ENCODE results near the gene CELSR1. TPM values are rescaled to one million over a fixed set of nuclear protein-coding genes. Genes with fewer than 3 reads are reported as not detected.

CELSR1 gene
- total and polyA plus RNA-seq, 3 experiments from 2014 or later = 0.15 to 0.33 (median 0.30) TPM

DNA sequence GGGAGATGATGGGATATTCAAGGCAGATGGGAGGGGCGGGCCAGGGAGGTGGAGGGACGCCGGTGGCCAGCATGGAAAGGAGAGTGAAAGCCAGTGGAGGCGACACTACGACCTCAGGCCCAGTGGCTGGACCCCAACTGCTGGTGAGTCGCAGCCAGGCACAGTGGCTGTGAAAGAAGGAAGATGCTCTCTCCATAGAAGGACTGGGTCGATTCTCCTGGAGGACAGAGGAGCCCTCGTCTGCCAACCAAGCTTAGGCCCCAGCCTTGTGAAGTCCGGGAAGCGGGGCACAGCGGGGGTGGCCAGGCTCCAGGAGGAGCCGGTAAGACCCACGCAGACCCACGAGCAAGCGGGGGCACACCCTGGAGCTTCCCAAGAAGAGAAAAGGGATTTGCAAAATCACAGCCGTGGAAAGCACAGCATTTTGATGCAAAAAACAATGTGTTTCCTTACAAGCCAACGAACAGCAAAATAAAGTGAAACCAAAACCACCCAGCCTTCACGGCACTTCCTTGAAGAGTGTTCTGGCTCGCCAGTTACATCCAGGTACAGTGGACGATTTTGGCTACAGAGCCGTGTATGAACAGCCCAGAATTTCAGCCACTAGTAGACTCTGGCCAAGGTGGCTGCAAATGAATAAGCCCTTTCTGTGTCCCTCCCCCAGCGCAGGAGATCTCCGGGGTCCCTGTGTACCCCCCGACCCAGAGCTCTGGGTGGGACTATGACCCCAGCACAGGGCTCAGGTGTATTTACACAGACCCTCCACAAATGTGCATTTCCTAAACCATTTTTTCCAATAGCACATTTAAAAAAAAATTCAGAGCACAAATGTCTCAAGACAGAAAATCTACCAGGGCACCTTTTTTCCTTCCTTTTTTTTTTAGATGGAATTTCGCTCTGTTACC is 105.0 kb downstream of the CELSR1 start:
- Histone ChIP-seq H3K36me3 (ENCODE audit: insufficient read depth, low read length) (no peaks in the 10 kb centered on the region), H3K9me3 (ENCODE audit: low read length) (no peaks in the 10 kb centered on the region), H3K4me1 (ENCODE audit: insufficient read depth, low read length) (peaks cover 12% of the 10 kb centered on the region), H3K27me3 (ENCODE audit: insufficient read depth, low read length, poor library complexity, severe bottlenecking) (no peaks in the 10 kb centered on the region), H3K27ac (ENCODE audit: low read depth, low read length) (peak overlapping the region; percentile 55), H3K4me3 (ENCODE audit: low read length) (peak overlapping the region; percentile 94)
- DNase-seq = peak; percentile 7 to 56 (median 43)
- Mint-ChIP-seq H3K36me3 (peaks cover 0 to 4% (median 1%) of the 10 kb centered on the region in 3 donors), H3K4me3 (peak overlapping the region; percentile 84 to 95 (median 89)), H3K27ac (peak overlapping the region; percentile 35 to 98 (median 96)), H3K27me3 (no peaks in the 10 kb centered on the region), H3K4me1 (peaks cover 10 to 20% (median 12%) of the 10 kb centered on the region in 3 donors), H3K9me3 (no peaks in the 10 kb centered on the region)
- POLR2A ChIA-PET = no interaction called here
- CTCF ChIA-PET = interaction anchor here (1.5 kb wide), 1 partner anchor 426 kb away, joined by 3 read pairs; no protein-coding TSS in a partner anchor

- ChIA-PET POLR2A (no interaction called here), CTCF (interaction anchor here (1.5 kb wide), 1 partner anchor 425 kb away, joined by 3 read pairs; no protein-coding TSS in a partner anchor)
- H3K27ac ChIP-seq (ENCODE audit: low read depth, low read length) = no peak overlapping the region
- Mint-ChIP-seq H3K27ac (peak overlapping the region in 5 of 8 donors; percentile 50 to 98 (median 96)), H3K27me3 (no peaks in the 10 kb centered on the region), H3K9me3 (no peaks in the 10 kb centered on the region), H3K36me3 (peaks cover 0 to 4% (median 1%) of the 10 kb centered on the region in 3 donors), H3K4me1 (peaks cover 11 to 21% (median 20%) of the 10 kb centered on the region in 3 donors), H3K4me3 (peak overlapping the region in 6 of 7 donors; percentile 31 to 93 (median 88))
- H3K36me3 ChIP-seq (ENCODE audit: insufficient read depth, low read length) = no peaks in the 10 kb centered on the region
- no peaks in the 10 kb centered on the region for H3K27me3 ChIP-seq (ENCODE audit: insufficient read depth, low read length, poor library complexity, severe bottlenecking)
- no peak overlapping the region for H3K4me3 ChIP-seq (ENCODE audit: low read length)
- no peaks in the 10 kb centered on the region for H3K9me3 ChIP-seq (ENCODE audit: low read length)
- peaks cover 12% of the 10 kb centered on the region for H3K4me1 ChIP-seq (ENCODE audit: insufficient read depth, low read length)
- DNase-seq = no peak
These were observed 106.2 kb downstream of the CELSR1 start for GRCh38 chr22:46430961-46431838.

GRCh38 chr22:46429325-46429853 is 108.0 kb downstream of the CELSR1 start:
- Mint-ChIP-seq H3K9me3 (peaks cover 0 to 4% (median 0%) of the 10 kb centered on the region in 5 donors), H3K27ac (no peak overlapping the region)
- CTCF ChIA-PET = no interaction called here

GRCh38 chr22:46428602-46429324 is 108.7 kb downstream of the CELSR1 start:
- Histone ChIP-seq H3K27me3 (ENCODE audit: insufficient read depth, low read length, poor library complexity, severe bottlenecking) (no peaks in the 10 kb centered on the region), H3K4me3 (ENCODE audit: low read length) (no peak overlapping the region), H3K27ac (ENCODE audit: low read depth, low read length) (no peak overlapping the region), H3K9me3 (ENCODE audit: low read length) (no peaks in the 10 kb centered on the region), H3K36me3 (ENCODE audit: insufficient read depth, low read length) (no peaks in the 10 kb centered on the region), H3K4me1 (ENCODE audit: insufficient read depth, low read length) (peaks cover 12% of the 10 kb centered on the region)
- CTCF ChIA-PET = no interaction called here
- Mint-ChIP-seq H3K27me3 (peaks cover 0 to 2% of the 10 kb centered on the region in 2 donors), H3K9me3 (peaks cover 0 to 4% (median 0%) of the 10 kb centered on the region in 5 donors), H3K4me3 (no peak overlapping the region), H3K36me3 (peaks cover 0 to 4% (median 1%) of the 10 kb centered on the region in 3 donors), H3K27ac (no peak overlapping the region), H3K4me1 (peaks cover 21 to 31% (median 28%) of the 10 kb centered on the region in 3 donors)
- no peak for DNase-seq
- POLR2A ChIA-PET = no interaction called here

More at GRCh38 chr22:46429325-46429853, 108.0 kb downstream of the CELSR1 start:
- no peak overlapping the region for H3K27ac ChIP-seq (ENCODE audit: low read depth, low read length)
- peaks cover 23 to 34% (median 28%) of the 10 kb centered on the region in 3 donors for H3K4me1 Mint-ChIP-seq
- peaks cover 0 to 2% of the 10 kb centered on the region in 2 donors for H3K27me3 Mint-ChIP-seq
- H3K36me3 ChIP-seq (ENCODE audit: insufficient read depth, low read length) = no peaks in the 10 kb centered on the region
- peaks cover 12% of the 10 kb centered on the region for H3K4me1 ChIP-seq (ENCODE audit: insufficient read depth, low read length)
- no peak overlapping the region for H3K4me3 ChIP-seq (ENCODE audit: low read length)
- H3K27me3 ChIP-seq (ENCODE audit: insufficient read depth, low read length, poor library complexity, severe bottlenecking) = no peaks in the 10 kb centered on the region
- DNase-seq = no peak
- H3K9me3 ChIP-seq (ENCODE audit: low read length) = no peaks in the 10 kb centered on the region
- POLR2A ChIA-PET = no interaction called here
- H3K4me3 Mint-ChIP-seq = no peak overlapping the region
- H3K36me3 Mint-ChIP-seq = peaks cover 0 to 4% (median 1%) of the 10 kb centered on the region in 3 donors

GRCh38 chr22:46428171-46428570 is 109.2 kb downstream of the CELSR1 start:
- Mint-ChIP-seq H3K4me1 (peaks cover 21 to 30% (median 28%) of the 10 kb centered on the region in 3 donors), H3K4me3 (no peak overlapping the region), H3K36me3 (peaks cover 0 to 4% (median 1%) of the 10 kb centered on the region in 3 donors), H3K27me3 (peaks cover 0 to 2% of the 10 kb centered on the region in 2 donors), H3K27ac (no peak overlapping the region), H3K9me3 (peaks cover 0 to 4% (median 0%) of the 10 kb centered on the region in 5 donors)
- ChIA-PET POLR2A (no interaction called here), CTCF (no interaction called here)
- Histone ChIP-seq H3K9me3 (ENCODE audit: low read length) (no peaks in the 10 kb centered on the region), H3K4me3 (ENCODE audit: low read length) (no peak overlapping the region), H3K4me1 (ENCODE audit: insufficient read depth, low read length) (peaks cover 12% of the 10 kb centered on the region), H3K36me3 (ENCODE audit: insufficient read depth, low read length) (no peaks in the 10 kb centered on the region), H3K27me3 (ENCODE audit: insufficient read depth, low read length, poor library complexity, severe bottlenecking) (no peaks in the 10 kb centered on the region), H3K27ac (ENCODE audit: low read depth, low read length) (no peak overlapping the region)
- no peak for DNase-seq

DNA sequence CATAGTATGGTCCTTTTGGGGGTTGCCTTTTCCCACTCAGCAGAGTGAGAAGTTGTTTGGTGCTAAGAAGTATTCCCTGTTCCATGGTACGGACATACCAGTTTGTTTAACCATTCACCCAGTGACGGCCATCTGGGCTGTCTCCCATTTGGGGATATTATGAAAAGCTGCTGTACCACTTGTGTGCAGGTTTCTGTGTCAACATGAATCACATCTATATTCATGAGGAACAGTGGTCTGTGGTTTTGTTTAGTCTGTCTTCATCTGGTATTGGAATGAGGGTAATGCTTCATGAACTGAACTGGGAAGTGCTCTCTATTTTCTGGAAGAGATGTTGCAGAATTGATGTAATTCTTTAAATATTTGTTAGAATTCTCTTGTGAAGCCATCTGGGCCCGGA is 112.4 kb downstream of the CELSR1 start:
- no peaks in the 10 kb centered on the region for H3K27me3 ChIP-seq (ENCODE audit: insufficient read depth, low read length, poor library complexity, severe bottlenecking)
- no peaks in the 10 kb centered on the region for H3K4me1 ChIP-seq (ENCODE audit: insufficient read depth, low read length)
- CTCF ChIA-PET = no interaction called here
- no peak overlapping the region for H3K4me3 ChIP-seq (ENCODE audit: low read length)
- Mint-ChIP-seq H3K36me3 (no peaks in the 10 kb centered on the region), H3K4me1 (peaks cover 16 to 21% (median 17%) of the 10 kb centered on the region in 3 donors), H3K27ac (peak overlapping the region in 1 of 8 donors; percentile 25), H3K27me3 (peaks cover 0 to 2% of the 10 kb centered on the region in 2 donors), H3K9me3 (peaks cover 0 to 4% (median 0%) of the 10 kb centered on the region in 5 donors), H3K4me3 (no peak overlapping the region)
- no peak overlapping the region for H3K27ac ChIP-seq (ENCODE audit: low read depth, low read length)
- no peaks in the 10 kb centered on the region for H3K9me3 ChIP-seq (ENCODE audit: low read length)
- no peaks in the 10 kb centered on the region for H3K36me3 ChIP-seq (ENCODE audit: insufficient read depth, low read length)
- POLR2A ChIA-PET = no interaction called here
- no peak for DNase-seq

GRCh38 chr22:46424496-46424895 is 112.9 kb downstream of the CELSR1 start:
- peaks cover 16 to 21% (median 17%) of the 10 kb centered on the region in 3 donors for H3K4me1 Mint-ChIP-seq
- no peaks in the 10 kb centered on the region for H3K36me3 ChIP-seq (ENCODE audit: insufficient read depth, low read length)
- no peak overlapping the region for H3K4me3 Mint-ChIP-seq
- ChIA-PET CTCF (no interaction called here), POLR2A (no interaction called here)
- no peak overlapping the region for H3K27ac ChIP-seq (ENCODE audit: low read depth, low read length)
- no peak for DNase-seq
- no peak overlapping the region for H3K4me3 ChIP-seq (ENCODE audit: low read length)
- no peaks in the 10 kb centered on the region for H3K36me3 Mint-ChIP-seq
- H3K9me3 Mint-ChIP-seq = peaks cover 0 to 4% (median 0%) of the 10 kb centered on the region in 5 donors
- peak overlapping the region in 1 of 8 donors; percentile 17 for H3K27ac Mint-ChIP-seq
- H3K9me3 ChIP-seq (ENCODE audit: low read length) = no peaks in the 10 kb centered on the region
- peaks cover 0 to 2% of the 10 kb centered on the region in 2 donors for H3K27me3 Mint-ChIP-seq
- no peaks in the 10 kb centered on the region for H3K4me1 ChIP-seq (ENCODE audit: insufficient read depth, low read length)
- no peaks in the 10 kb centered on the region for H3K27me3 ChIP-seq (ENCODE audit: insufficient read depth, low read length, poor library complexity, severe bottlenecking)
